Prostate gland (tissue), 2 donors: Measurements from ENCODE around the gene INIP. TPM values are rescaled to one million over a fixed set of nuclear protein-coding genes. Genes with fewer than 3 reads are reported as not detected.

ENCODE experiments used
- DNase-seq: peaks from one replicate; pipeline ENCODE4 v3.0.0-alpha.2; 2019; ENCODE audit warnings: low spot score
- H3K27ac ChIP-seq, 2 donors: fragments of 200-600 bp; sonication (generic); 2 replicates each; pipeline ENCODE4 v1.5.1; 2017 to 2019
- H3K27me3 ChIP-seq: fragments of 200-600 bp; sonication (generic); replicated peaks from 2 replicates; pipeline ENCODE4 v1.5.1; 2019; ENCODE audit not compliant: insufficient read depth
- H3K36me3 ChIP-seq, 2 donors: fragments of 200-600 bp; sonication (generic); 1 replicate in 1 of 2; 2 replicates in 1 of 2; pipeline versions ENCODE4 v1.5.1 to v1.8.1; 2017 to 2019
- H3K4me1 ChIP-seq: fragments of 200-600 bp; sonication (generic); replicated peaks from 2 replicates; pipeline ENCODE4 v1.5.1; 2019
- H3K4me3 ChIP-seq, 2 donors: fragments of 200-600 bp; sonication (generic); 2 replicates each; pipeline ENCODE4 v1.5.1; 2017 to 2019
- H3K9me3 ChIP-seq: fragments of 200-600 bp; sonication (generic); 2 replicates; pipeline ENCODE4 v1.5.1; 2017
- CTCF ChIP-seq, 4 experiments: fragments of 200-600 bp in 2 of 4; fragments of 450-650 bp in 2 of 4; sonication (generic) in 2 of 4; IDR thresholded peaks; 1 replicate in 3 of 4; 2 replicates in 1 of 4; pipeline ENCODE4 v1.5.1; 2016 to 2019; ENCODE audit warnings: antibody characterized with exemption in 4 of 4, mild to moderate bottlenecking in 2 of 4, moderate library complexity in 2 of 4
- POLR2A ChIP-seq: fragments of 450-650 bp; IDR thresholded peaks from one replicate; pipeline ENCODE4 v1.6.1; 2016; ENCODE audit warnings: antibody characterized with exemption, mild to moderate bottlenecking
- POLR2AphosphoS5 ChIP-seq: sonication (generic); formaldehyde crosslinking; IDR thresholded peaks from one replicate; pipeline ENCODE4 v1.6.1; 2017; ENCODE audit warnings: antibody characterized with exemption
- WGBS: methylation state at CpG from one replicate; pipeline ENCODE4 v1.1.5; 2018; 5-methylcytosine and 5-hydroxymethylcytosine counted together
- intact Hi-C: fragments of 100-400 bp; cut with DNase I; formaldehyde crosslinking; loops from one replicate; pipeline ENCODE4 v1.14.2; 2022
- total RNA-seq, 2 donors: library from RNA; depleted of rRNA; stranded (reverse); fragments of >200 nt; gene quantifications; one replicate each; pipeline ENCODE4 v1.1.0, GENCODE V29; 2016

INIP gene
- total RNA-seq = 10 to 100 TPM; 21.0 to 36.6 TPM

GRCh38 chr9:112717661-112718331, at the start of gene INIP:
INIP (minus strand) TSS chr9:112718117; CDS start chr9:112716485, 1,632 bp downstream.
- intact Hi-C loops = loop anchor here (5.0 to 10.0 kb wide), 5 partner anchors 35 to 383 kb away; partner anchors contain the start of genes HSDL2, KIAA1958, PTBP3 and SNX30
- H3K27ac ChIP-seq = peak within 1 kb of the TSS; percentile 85 to 87
- peak; percentile 95 for DNase-seq

GRCh38 chr9:112765281-112765680, 47.4 kb upstream of the INIP start:
- H3K4me3 ChIP-seq = no peak overlapping the region
- H3K36me3 ChIP-seq = no peaks in the 10 kb centered on the region
- WGBS = 89% methylated on average over 1 of the region's 1 CpG

More at GRCh38 chr9:112717661-112718331, at the start of gene INIP:
- no peaks in the 10 kb centered on the region for H3K27me3 ChIP-seq
- H3K9me3 ChIP-seq = no peaks in the 10 kb centered on the region
- H3K4me1 ChIP-seq = no peaks in the 10 kb centered on the region
- H3K36me3 ChIP-seq = no peaks in the 10 kb centered on the region
- peak in 3 of 4 experiments; percentile 13 to 29 (median 23) for TF ChIP-seq CTCF (IDR thresholded peaks at IDR 0.05)
- TF ChIP-seq POLR2A = peak; percentile 86
- TF ChIP-seq POLR2AphosphoS5 = peak; percentile 96
- peak within 1 kb of the TSS; percentile 63 to 74 for H3K4me3 ChIP-seq
- under 1% methylated on average over 50 of the region's 51 CpGs for WGBS

GRCh38 chr9:112764837-112765236, 46.9 kb upstream of the INIP start:
- H3K27me3 ChIP-seq = no peaks in the 10 kb centered on the region
- H3K4me3 ChIP-seq = no peak overlapping the region
- DNase-seq = no peak
- no peaks in the 10 kb centered on the region for H3K36me3 ChIP-seq
- 74% methylated on average over 7 of the region's 7 CpGs for WGBS
- no peak overlapping the region for H3K27ac ChIP-seq
- H3K9me3 ChIP-seq = no peaks in the 10 kb centered on the region
- H3K4me1 ChIP-seq = no peaks in the 10 kb centered on the region
- TF ChIP-seq CTCF (IDR thresholded peaks at IDR 0.05) (no peak), POLR2A (no peak), POLR2AphosphoS5 (no peak)
- intact Hi-C loops = no loop called here

More at GRCh38 chr9:112765281-112765680, 47.4 kb upstream of the INIP start:
- H3K27me3 ChIP-seq = no peaks in the 10 kb centered on the region
- no peaks in the 10 kb centered on the region for H3K9me3 ChIP-seq
- no peak overlapping the region for H3K27ac ChIP-seq
- DNase-seq = no peak
- no peak for TF ChIP-seq POLR2A
- TF ChIP-seq POLR2AphosphoS5 = no peak
- no peak for TF ChIP-seq CTCF (IDR thresholded peaks at IDR 0.05)
- H3K4me1 ChIP-seq = no peaks in the 10 kb centered on the region
- intact Hi-C loops = no loop called here

GRCh38 chr9:112764344-112764743, 46.4 kb upstream of the INIP start:
- intact Hi-C loops = no loop called here
- no peak overlapping the region for H3K4me3 ChIP-seq
- H3K36me3 ChIP-seq = no peaks in the 10 kb centered on the region
- DNase-seq = no peak
- TF ChIP-seq POLR2A (no peak), CTCF (IDR thresholded peaks at IDR 0.05) (no peak), POLR2AphosphoS5 (no peak)
- no peaks in the 10 kb centered on the region for H3K4me1 ChIP-seq
- WGBS = 80% methylated on average over 5 of the region's 5 CpGs
- no peaks in the 10 kb centered on the region for H3K27me3 ChIP-seq
- H3K9me3 ChIP-seq = no peaks in the 10 kb centered on the region
- no peak overlapping the region for H3K27ac ChIP-seq
